ENCODE measurements around the gene NFKBIE. TPM values are rescaled to one million over a fixed set of nuclear protein-coding genes. Genes with fewer than 3 reads are reported as not detected.
A peak's percentile ranks its signal among the peaks of the same experiment; 100 is the strongest.

The NFKBIE gene
- total and polyA plus RNA-seq, 9 of the 15 experiments (the other 6 are each of a cell fraction or from before 2014, with no cell fraction given), result 2.1 to 16.4 (median 11.7) TPM

DNA sequence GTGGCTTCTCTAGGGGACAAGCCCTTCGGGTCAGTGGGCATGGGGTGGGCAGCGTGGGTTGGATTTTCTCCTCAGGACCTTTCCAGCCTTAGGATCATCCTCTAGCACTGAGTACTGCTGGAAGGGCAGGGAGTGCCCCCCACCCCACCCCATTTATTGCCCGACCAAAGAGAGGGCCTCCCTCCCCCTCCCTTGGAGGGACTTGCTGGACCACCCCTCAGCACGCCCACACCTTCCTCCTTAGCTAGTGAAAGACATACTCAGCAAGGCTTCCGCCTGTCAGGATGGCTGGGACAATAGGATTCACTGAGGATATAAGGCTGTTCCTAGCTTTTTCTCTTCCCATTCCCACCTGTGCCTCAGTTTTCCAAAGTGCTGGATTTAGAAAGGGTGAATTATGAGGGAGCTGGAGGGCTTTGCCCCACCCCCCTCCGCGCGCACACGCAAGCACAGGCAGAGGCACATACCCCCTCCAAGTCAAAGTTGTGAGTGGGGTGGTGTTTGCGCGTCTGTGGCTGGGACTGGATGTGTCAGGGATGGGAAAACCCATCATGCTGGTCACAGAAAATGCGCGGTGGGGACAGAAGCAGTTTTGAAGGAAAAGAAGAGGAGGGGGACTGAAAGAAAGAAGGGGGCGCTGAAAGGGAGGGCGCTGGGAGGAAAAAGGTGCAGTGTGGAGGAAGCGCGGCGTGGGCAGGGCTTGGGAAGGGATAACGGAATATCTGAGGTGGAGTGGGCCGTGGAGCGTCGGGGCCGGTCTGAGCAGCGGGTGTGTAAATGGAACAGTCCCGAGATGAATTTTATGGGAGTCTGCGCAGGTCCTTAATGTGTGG is 42.6 kb downstream of the NFKBIE start:
- in situ Hi-C loops (cut with MboI) (no loop called here), intact Hi-C loops (cut with micrococcal nuclease) (loop anchor here (10.0 kb wide), 1 partner anchor 588 kb away; the partner anchor contains the start of gene MAD2L1BP)
- H3K4me1 ChIP-seq (replicated peaks in 1 of 2; ENCODE audit: control insufficient read depth in 2 of 2, insufficient read depth in 2 of 2, low read length in 2 of 2), result peaks cover 78 to 89% of the 10 kb centered on the region in 2 experiments
- no peak for ATAC-seq
- peak overlapping the region; percentile 54 for H3K4me3 ChIP-seq
- peaks cover 6% of the 10 kb centered on the region for H3K9me1 ChIP-seq (ENCODE audit: control insufficient read depth, insufficient read depth, low read length)
- H3K9me3 ChIP-seq (replicated peaks; ENCODE audit: control insufficient read depth, insufficient read depth, low read depth, low read length), result no peaks in the 10 kb centered on the region
- 33% methylated on average over 26 of the region's 26 CpGs for WGBS (ENCODE audit: insufficient coverage, low coverage, missing lambda C conversion rate)
- peak overlapping the region; percentile 92 for H2AFZ ChIP-seq (ENCODE audit: low read depth, low read length)
- peak overlapping the region; percentile 86 for H3K4me2 ChIP-seq (ENCODE audit: insufficient read depth, low read length)
- DNase-seq (ENCODE audit: extremely low read depth in 1 of 4, low spot score in 3 of 4), result no peak
- peak overlapping the region; percentile 50 to 89 for H3K9ac ChIP-seq (ENCODE audit: insufficient read depth in 1 of 2, low read depth in 2 of 2, low read length in 2 of 2)
- peaks cover 9% of the 10 kb centered on the region for H3K36me3 ChIP-seq (ENCODE audit: control insufficient read depth, insufficient read depth, low read length)
- ChIA-PET CTCF (ENCODE audit: low intra/inter-chr PET ratio) (interaction anchor here (1.9 kb wide), 1 partner anchor 50 kb away, joined by 5 read pairs; no protein-coding TSS in a partner anchor), POLR2A (interaction anchor here (1.1 to 6.8 kb wide), 4 partner anchors 13 to 61 kb away, joined by 3 to 104 read pairs (median 33); partner anchors contain the start of gene HSP90AB1)
- no peaks in the 10 kb centered on the region for H3K27me3 ChIP-seq (ENCODE audit: control insufficient read depth in 2 of 2, insufficient read depth in 2 of 2, low read length in 2 of 2)
- no TSS peak for BruUV-seq (replicated peaks)
- peaks cover 3% of the 10 kb centered on the region; the same call in 1 of the 2 replicates for H4K20me1 ChIP-seq (replicated peaks; ENCODE audit: control insufficient read depth, insufficient read depth, low read length)
- peak overlapping the region; percentile 14; the same call in 2 of the 3 replicates for H3K27ac ChIP-seq (ENCODE audit: extremely low read depth, low read depth, low read length)
- no peak for FAIRE-seq
- peaks cover 47% of the 10 kb centered on the region for H3K79me2 ChIP-seq (ENCODE audit: control insufficient read depth, insufficient read depth, low read length)
- TF ChIP-seq KDM2B (CRISPR knock-in tag; IDR thresholded peaks at IDR 0.05), result peak; percentile 7; the same call in 1 of the 2 replicates
- TF ChIP-seq, protein P1, sequence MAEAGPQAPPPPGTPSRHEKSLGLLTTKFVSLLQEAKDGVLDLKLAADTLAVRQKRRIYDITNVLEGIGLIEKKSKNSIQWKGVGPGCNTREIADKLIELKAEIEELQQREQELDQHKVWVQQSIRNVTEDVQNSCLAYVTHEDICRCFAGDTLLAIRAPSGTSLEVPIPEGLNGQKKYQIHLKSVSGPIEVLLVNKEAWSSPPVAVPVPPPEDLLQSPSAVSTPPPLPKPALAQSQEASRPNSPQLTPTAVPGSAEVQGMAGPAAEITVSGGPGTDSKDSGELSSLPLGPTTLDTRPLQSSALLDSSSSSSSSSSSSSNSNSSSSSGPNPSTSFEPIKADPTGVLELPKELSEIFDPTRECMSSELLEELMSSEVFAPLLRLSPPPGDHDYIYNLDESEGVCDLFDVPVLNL (CRISPR knock-in tag; IDR thresholded peaks at IDR 0.05; ENCODE audit: low read depth), result 0 out of 2 replicates have a peak, but pooled peaks have one; percentile 11
- TF ChIP-seq, protein P2, sequence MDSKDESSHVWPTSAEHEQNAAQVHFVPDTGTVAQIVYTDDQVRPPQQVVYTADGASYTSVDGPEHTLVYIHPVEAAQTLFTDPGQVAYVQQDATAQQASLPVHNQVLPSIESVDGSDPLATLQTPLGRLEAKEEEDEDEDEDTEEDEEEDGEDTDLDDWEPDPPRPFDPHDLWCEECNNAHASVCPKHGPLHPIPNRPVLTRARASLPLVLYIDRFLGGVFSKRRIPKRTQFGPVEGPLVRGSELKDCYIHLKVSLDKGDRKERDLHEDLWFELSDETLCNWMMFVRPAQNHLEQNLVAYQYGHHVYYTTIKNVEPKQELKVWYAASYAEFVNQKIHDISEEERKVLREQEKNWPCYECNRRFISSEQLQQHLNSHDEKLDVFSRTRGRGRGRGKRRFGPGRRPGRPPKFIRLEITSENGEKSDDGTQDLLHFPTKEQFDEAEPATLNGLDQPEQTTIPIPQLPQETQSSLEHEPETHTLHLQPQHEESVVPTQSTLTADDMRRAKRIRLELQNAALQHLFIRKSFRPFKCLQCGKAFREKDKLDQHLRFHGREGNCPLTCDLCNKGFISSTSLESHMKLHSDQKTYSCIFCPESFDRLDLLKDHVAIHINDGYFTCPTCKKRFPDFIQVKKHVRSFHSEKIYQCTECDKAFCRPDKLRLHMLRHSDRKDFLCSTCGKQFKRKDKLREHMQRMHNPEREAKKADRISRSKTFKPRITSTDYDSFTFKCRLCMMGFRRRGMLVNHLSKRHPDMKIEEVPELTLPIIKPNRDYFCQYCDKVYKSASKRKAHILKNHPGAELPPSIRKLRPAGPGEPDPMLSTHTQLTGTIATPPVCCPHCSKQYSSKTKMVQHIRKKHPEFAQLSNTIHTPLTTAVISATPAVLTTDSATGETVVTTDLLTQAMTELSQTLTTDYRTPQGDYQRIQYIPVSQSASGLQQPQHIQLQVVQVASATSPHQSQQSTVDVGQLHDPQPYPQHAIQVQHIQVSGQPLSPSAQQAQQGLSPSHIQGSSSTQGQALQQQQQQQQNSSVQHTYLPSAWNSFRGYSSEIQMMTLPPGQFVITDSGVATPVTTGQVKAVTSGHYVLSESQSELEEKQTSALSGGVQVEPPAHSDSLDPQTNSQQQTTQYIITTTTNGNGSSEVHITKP (IDR thresholded peaks at IDR 0.05; ENCODE audit: partially characterized antibody), result peak; percentile 96
- no peak; the same call in 1 of the 2 replicates for TF ChIP-seq ZNF431 (CRISPR knock-in tag; IDR thresholded peaks at IDR 0.05)
- TF ChIP-seq, protein P3, sequence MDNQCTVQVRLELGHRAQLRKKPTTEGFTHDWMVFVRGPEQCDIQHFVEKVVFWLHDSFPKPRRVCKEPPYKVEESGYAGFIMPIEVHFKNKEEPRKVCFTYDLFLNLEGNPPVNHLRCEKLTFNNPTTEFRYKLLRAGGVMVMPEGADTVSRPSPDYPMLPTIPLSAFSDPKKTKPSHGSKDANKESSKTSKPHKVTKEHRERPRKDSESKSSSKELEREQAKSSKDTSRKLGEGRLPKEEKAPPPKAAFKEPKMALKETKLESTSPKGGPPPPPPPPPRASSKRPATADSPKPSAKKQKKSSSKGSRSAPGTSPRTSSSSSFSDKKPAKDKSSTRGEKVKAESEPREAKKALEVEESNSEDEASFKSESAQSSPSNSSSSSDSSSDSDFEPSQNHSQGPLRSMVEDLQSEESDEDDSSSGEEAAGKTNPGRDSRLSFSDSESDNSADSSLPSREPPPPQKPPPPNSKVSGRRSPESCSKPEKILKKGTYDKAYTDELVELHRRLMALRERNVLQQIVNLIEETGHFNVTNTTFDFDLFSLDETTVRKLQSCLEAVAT (IDR thresholded peaks at IDR 0.05), result peak in 1 of 2 experiments; percentile 58; a peak in 2 of 4 replicates
- peak; percentile 21 for TF ChIP-seq TBP (optimal IDR thresholded peaks at IDR 0.05; ENCODE audit: low read depth, low read length)
- TF ChIP-seq NBN (IDR thresholded peaks at IDR 0.05; ENCODE audit: low read depth), result 0 out of 2 replicates have a peak, but pooled peaks have one; percentile 37
- no peak for TF ChIP-seq NCOR1 (IDR thresholded peaks at IDR 0.05)
- no peak for TF ChIP-seq ZNF232 (CRISPR knock-in tag; IDR thresholded peaks at IDR 0.05)
- no peak for TF ChIP-seq BCOR (IDR thresholded peaks at IDR 0.05)
- 0 out of 2 replicates have a peak, but pooled peaks have one; percentile 22 for TF ChIP-seq MEF2D (tag; conservative IDR thresholded peaks at IDR 0.05; ENCODE audit: low read depth)
- TF ChIP-seq HDAC2 (IDR thresholded peaks at IDR 0.05), result peak; percentile 41; the same call in 1 of the 2 replicates
- TF ChIP-seq DPF2 (IDR thresholded peaks at IDR 0.05), result 0 out of 2 replicates have a peak, but pooled peaks have one; percentile 38
- no peak for TF ChIP-seq ZNF76 (CRISPR knock-in tag; IDR thresholded peaks at IDR 0.05; ENCODE audit: borderline replicate concordance)
